ENCODE results near the gene AP3S2. TPM values are rescaled to one million over a fixed set of nuclear protein-coding genes. Genes with fewer than 3 reads are reported as not detected.

Gene AP3S2
- total and polyA plus RNA-seq, 8 donors, result 8.4 to 90.4 (median 24.0) TPM

DNA sequence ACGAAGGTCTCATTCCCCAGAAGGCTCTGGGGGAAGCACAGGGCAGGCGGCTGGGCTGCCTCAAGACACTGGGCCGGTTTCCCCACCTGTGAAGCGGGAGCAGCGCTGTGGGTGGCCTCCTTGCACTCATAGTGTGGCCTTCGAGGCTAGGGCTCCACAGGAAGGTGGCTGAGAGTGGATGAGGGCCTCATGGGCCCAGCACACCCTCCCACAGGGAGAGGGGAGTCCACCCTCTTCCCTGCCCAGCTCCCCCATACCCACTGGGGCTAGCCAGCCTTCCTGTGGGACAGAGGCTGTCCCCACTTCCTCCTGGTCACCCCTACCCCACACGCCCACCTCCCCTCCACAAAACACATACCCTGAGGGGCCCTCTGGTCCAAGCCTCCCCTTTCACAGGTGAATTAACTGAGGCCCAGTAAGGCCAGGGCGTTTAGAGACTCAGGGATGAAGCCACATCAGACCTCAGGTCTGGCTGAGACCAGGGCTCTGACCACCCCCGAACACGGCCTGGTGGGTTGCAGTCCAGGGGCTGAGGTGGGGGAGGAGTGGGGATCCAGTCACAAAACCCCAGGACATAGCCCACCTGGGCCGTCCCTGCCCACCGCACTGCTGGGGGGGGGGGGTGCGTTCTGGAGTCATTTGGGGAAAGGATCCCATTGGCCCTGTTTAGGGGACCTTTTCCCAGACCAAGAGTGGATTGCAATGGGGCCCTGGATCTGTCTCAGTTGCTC, 80.2 kb downstream of the AP3S2 start:
- no peak for DNase-seq
- peak overlapping the region in 4 of 5 donors; percentile 34 to 79 (median 58) for H3K27ac ChIP-seq
- H3K4me3 ChIP-seq, result peak overlapping the region; percentile 44 to 63 (median 56)
- peaks cover 0 to 9% (median 7%) of the 10 kb centered on the region in 4 donors for H3K9me3 ChIP-seq
- 72 to 91% (median 81%) methylated on average over 4 to 13 of the region's 13 CpGs for WGBS, 5 donors
- TF ChIP-seq, protein P1, sequence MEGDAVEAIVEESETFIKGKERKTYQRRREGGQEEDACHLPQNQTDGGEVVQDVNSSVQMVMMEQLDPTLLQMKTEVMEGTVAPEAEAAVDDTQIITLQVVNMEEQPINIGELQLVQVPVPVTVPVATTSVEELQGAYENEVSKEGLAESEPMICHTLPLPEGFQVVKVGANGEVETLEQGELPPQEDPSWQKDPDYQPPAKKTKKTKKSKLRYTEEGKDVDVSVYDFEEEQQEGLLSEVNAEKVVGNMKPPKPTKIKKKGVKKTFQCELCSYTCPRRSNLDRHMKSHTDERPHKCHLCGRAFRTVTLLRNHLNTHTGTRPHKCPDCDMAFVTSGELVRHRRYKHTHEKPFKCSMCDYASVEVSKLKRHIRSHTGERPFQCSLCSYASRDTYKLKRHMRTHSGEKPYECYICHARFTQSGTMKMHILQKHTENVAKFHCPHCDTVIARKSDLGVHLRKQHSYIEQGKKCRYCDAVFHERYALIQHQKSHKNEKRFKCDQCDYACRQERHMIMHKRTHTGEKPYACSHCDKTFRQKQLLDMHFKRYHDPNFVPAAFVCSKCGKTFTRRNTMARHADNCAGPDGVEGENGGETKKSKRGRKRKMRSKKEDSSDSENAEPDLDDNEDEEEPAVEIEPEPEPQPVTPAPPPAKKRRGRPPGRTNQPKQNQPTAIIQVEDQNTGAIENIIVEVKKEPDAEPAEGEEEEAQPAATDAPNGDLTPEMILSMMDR (IDR thresholded peaks at IDR 0.05), result no peak
- TF ChIP-seq EP300 (IDR thresholded peaks at IDR 0.05), result no peak
- TF ChIP-seq POLR2AphosphoS5 (IDR thresholded peaks at IDR 0.05), result no peak
- TF ChIP-seq POLR2A (IDR thresholded peaks at IDR 0.05), result no peak
- peaks cover 0 to 53% (median 22%) of the 10 kb centered on the region in 3 donors for H3K27me3 ChIP-seq
- intact Hi-C loops (cut with DNase I; ENCODE audit: low total_unique reads), result no loop called here
- peaks cover 23 to 49% (median 36%) of the 10 kb centered on the region in 4 donors for H3K4me1 ChIP-seq
- no peaks in the 10 kb centered on the region for H3K36me3 ChIP-seq

DNA sequence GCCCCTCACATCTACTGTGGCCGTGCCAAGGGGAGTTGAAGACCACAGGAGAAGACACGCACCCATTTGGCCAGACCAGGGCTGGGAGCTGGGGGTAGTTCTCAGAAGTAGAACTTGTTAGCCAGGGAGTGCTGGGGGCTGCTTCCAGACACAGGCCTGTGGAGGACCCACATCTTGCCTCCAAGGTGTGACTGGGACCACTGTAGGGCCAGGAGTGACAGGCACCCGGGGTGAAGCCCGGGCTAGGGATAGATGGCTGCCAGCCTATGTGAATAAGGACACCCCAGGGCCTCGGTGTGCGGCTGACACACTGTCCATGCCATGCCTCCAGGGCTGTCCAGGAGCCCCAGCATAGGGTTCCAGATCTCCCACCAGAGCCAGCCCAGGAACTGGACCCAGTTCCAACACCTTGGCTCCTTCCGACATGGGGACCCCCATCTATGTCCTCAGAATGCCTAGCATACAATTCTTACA, 80.9 kb downstream of the AP3S2 start:
- Histone ChIP-seq H3K4me3 (peak overlapping the region in 2 of 4 donors; percentile 59 to 63), H3K9me3 (peaks cover 0 to 9% (median 7%) of the 10 kb centered on the region in 4 donors), H3K4me1 (peaks cover 23 to 43% (median 32%) of the 10 kb centered on the region in 4 donors), H3K36me3 (no peaks in the 10 kb centered on the region), H3K27ac (peak overlapping the region in 2 of 5 donors; percentile 39 to 79), H3K27me3 (peaks cover 0 to 52% (median 22%) of the 10 kb centered on the region in 3 donors)
- TF ChIP-seq POLR2AphosphoS5 (IDR thresholded peaks at IDR 0.05) (no peak), EP300 (IDR thresholded peaks at IDR 0.05) (no peak), POLR2A (IDR thresholded peaks at IDR 0.05) (no peak)
- TF ChIP-seq, protein P1 (IDR thresholded peaks at IDR 0.05), result no peak
- intact Hi-C loops (cut with DNase I; ENCODE audit: low total_unique reads), result no loop called here
- no peak for DNase-seq
- WGBS, 5 donors, result 83 to 98% (median 94%) methylated on average over 7 of the region's 7 CpGs

DNA sequence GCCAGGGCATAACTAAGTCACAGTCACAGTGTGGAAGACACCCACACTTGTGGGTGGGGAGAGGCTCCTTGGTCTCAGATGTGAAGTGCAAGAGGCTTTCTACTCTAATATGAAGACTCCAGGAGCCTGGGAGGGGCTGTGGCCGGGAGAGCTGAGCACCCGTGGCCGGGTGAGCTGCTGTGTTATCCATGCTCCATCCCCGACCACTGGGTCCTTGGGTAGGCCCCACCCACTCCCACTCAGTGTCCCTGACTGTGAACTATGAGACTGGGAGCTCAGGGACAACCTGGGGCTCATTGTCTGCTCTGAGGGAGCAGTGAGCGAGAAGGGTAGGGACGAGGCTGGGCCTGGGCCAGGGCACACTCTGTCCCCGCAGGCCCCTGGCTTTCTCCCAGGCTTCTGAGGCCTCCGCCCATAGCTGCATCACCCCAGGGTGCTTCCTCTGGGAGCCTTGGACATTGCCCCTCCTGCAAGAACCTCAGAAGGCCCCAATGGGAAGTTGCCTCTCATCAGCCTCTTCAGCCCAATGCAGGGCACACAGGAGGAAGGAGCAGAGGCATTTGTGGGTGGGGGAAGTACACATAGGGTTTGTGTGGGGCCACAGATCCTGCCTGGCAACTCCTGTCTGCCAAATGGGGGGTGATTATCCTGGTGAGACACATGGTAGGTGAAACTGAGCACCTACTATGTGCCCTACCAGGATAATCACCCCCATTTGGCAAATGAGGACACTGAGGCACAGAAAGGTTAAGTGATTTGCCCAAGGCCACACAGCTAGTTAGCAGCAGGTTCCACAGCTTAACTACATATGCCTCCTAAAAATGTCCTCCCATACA, 81.6 kb downstream of the AP3S2 start:
- Histone ChIP-seq H3K9me3 (peaks cover 0 to 9% (median 7%) of the 10 kb centered on the region in 4 donors), H3K4me3 (peak overlapping the region in 1 of 4 donors; percentile 59), H3K4me1 (peaks cover 23 to 42% (median 32%) of the 10 kb centered on the region in 4 donors), H3K27ac (peak overlapping the region in 2 of 5 donors; percentile 15 to 39), H3K27me3 (peaks cover 0 to 46% (median 22%) of the 10 kb centered on the region in 3 donors), H3K36me3 (no peaks in the 10 kb centered on the region)
- TF ChIP-seq, protein P1 (IDR thresholded peaks at IDR 0.05), result no peak
- TF ChIP-seq POLR2A (IDR thresholded peaks at IDR 0.05) (no peak), POLR2AphosphoS5 (IDR thresholded peaks at IDR 0.05) (no peak), EP300 (IDR thresholded peaks at IDR 0.05) (no peak)
- 51 to 68% (median 57%) methylated on average over 6 to 8 of the region's 8 CpGs for WGBS, 5 donors
- DNase-seq, result peak; percentile 30 to 74
- intact Hi-C loops (cut with DNase I; ENCODE audit: low total_unique reads), result no loop called here

DNA sequence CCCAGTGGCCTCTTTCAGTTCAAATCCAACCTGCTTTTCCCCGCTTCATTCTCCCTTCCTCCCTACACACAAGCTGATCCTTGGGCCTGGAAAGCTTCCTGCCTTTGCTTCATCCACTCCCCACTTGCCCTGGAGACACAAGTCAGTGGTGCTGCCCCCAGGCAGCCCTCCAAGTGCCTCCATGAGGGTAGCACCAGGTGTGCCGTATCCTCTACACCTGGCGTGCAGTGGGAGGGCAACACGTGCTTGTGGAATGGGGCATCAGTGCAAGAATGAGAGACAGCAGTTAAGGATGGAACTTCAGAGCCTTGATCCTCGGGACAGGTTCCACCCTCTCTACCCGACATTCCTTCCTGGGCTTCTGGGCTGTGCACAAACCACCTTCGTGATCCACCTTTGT, 83.0 kb downstream of the AP3S2 start:
- Histone ChIP-seq H3K27me3 (peaks cover 0 to 32% (median 22%) of the 10 kb centered on the region in 3 donors), H3K9me3 (peaks cover 0 to 6% (median 5%) of the 10 kb centered on the region in 4 donors), H3K4me3 (no peak overlapping the region), H3K4me1 (peaks cover 23 to 50% (median 35%) of the 10 kb centered on the region in 4 donors), H3K36me3 (peaks cover 0 to 3% (median 0%) of the 10 kb centered on the region in 4 donors), H3K27ac (no peak overlapping the region)
- DNase-seq, result no peak
- intact Hi-C loops (cut with DNase I; ENCODE audit: low total_unique reads), result no loop called here
- TF ChIP-seq EP300 (IDR thresholded peaks at IDR 0.05) (no peak), POLR2AphosphoS5 (IDR thresholded peaks at IDR 0.05) (no peak), POLR2A (IDR thresholded peaks at IDR 0.05) (no peak)
- TF ChIP-seq, protein P1 (IDR thresholded peaks at IDR 0.05), result no peak
- WGBS, 5 donors, result 95 to 97% (median 95%) methylated on average over 7 of the region's 7 CpGs
